NCI-H460 (cell line): ENCODE measurements around the gene CACNA1C. TPM values are rescaled to one million over a fixed set of nuclear protein-coding genes. Genes with fewer than 3 reads are reported as not detected.

Experiments used
- DNase-seq: peaks from one replicate; pipeline ENCODE4 v3.0.0-alpha.2; 2016; ENCODE audit warnings: low read depth; ENCODE audit errors: extremely low read depth
- total RNA-seq: library from RNA; depleted of rRNA; stranded (reverse); fragments of >200 nt; shearing (Covaris generic); gene quantifications from 2 replicates; pipeline ENCODE4 v1.2.3, GENCODE V29; 2014

The CACNA1C gene
- total RNA-seq, 1 experiment from 2014 or later, result 0.37 TPM

- DNase-seq, result no peak
Observed at GRCh38 chr12:2224961-2225360, 172.2 kb downstream of the CACNA1C start.

- no peak for DNase-seq
Observed at GRCh38 chr12:2225696-2226095, 172.9 kb downstream of the CACNA1C start.

GRCh38 chr12:2226641-2227040 is 173.9 kb downstream of the CACNA1C start:
- DNase-seq, result no peak

GRCh38 chr12:2227360-2227759 is 174.6 kb downstream of the CACNA1C start:
- DNase-seq, result no peak

GRCh38 chr12:2228535-2228934 is 175.7 kb downstream of the CACNA1C start:
- no peak for DNase-seq

- DNase-seq, result no peak
Observed at GRCh38 chr12:2229661-2230539, 177.1 kb downstream of the CACNA1C start.

GRCh38 chr12:2231011-2231595 is 178.3 kb downstream of the CACNA1C start:
- DNase-seq, result no peak

- no peak for DNase-seq
Observed at GRCh38 chr12:2231956-2232355, 179.2 kb downstream of the CACNA1C start.

- DNase-seq, result no peak
Observed at GRCh38 chr12:2233034-2233433, 180.2 kb downstream of the CACNA1C start.

GRCh38 chr12:2234091-2234490 is 181.3 kb downstream of the CACNA1C start:
- no peak for DNase-seq

- DNase-seq, result no peak
Observed at GRCh38 chr12:2234646-2235350, 182.0 kb downstream of the CACNA1C start.

- no peak for DNase-seq
Observed at GRCh38 chr12:2236506-2237294, 183.9 kb downstream of the CACNA1C start.

- DNase-seq, result no peak
Observed at GRCh38 chr12:2238111-2238510, 185.3 kb downstream of the CACNA1C start.

GRCh38 chr12:2239381-2239871 is 186.6 kb downstream of the CACNA1C start:
- DNase-seq, result no peak

- no peak for DNase-seq
Observed at GRCh38 chr12:2240390-2240789, 187.6 kb downstream of the CACNA1C start.

- DNase-seq, result no peak
Observed at GRCh38 chr12:2240984-2241383, 188.2 kb downstream of the CACNA1C start.

- DNase-seq, result no peak
Observed at GRCh38 chr12:2242216-2242615, 189.4 kb downstream of the CACNA1C start.

GRCh38 chr12:2242816-2243215 is 190.0 kb downstream of the CACNA1C start:
- DNase-seq, result no peak

GRCh38 chr12:2243275-2243674 is 190.5 kb downstream of the CACNA1C start:
- DNase-seq, result no peak

- DNase-seq, result no peak
Observed at GRCh38 chr12:2244013-2244861, 191.4 kb downstream of the CACNA1C start.
